GM12891 (cell line): ENCODE results near the gene ADD1.

Experiments
- DNase-seq: peaks from one replicate; pipeline ENCODE4 v3.0.0; 2011; ENCODE audit warnings: low spot score; ENCODE audit not compliant: insufficient read length
- FAIRE-seq: peaks from 2 replicates; lab custom pipeline; 2011; peaks lifted over from hg19 to GRCh38; lab: Jason Lieb, UNC
- PAX5 ChIP-seq: IDR thresholded peaks from 2 replicates; pipeline ENCODE4 v1.6.1; 2011; ENCODE audit warnings: low read length, moderate library complexity, mild to moderate bottlenecking; ENCODE audit not compliant: insufficient read depth, severe bottlenecking
- POLR2A ChIP-seq: IDR thresholded peaks from 2 replicates; pipeline ENCODE4 v1.6.1; 2011; ENCODE audit warnings: low read depth, low read length, control low read depth
- POLR2AphosphoS5 ChIP-seq: IDR thresholded peaks from 2 replicates; pipeline ENCODE4 v1.6.1; 2011; ENCODE audit warnings: low read depth, low read length, control low read depth
- POU2F2 ChIP-seq: IDR thresholded peaks from 2 replicates; pipeline ENCODE4 v1.6.1; 2011; ENCODE audit warnings: low read depth, mild to moderate bottlenecking, control low read depth, low read length, moderate library complexity
- SPI1 ChIP-seq: IDR thresholded peaks from 2 replicates; pipeline ENCODE4 v1.6.1; 2011; ENCODE audit warnings: low read depth, low read length, control low read depth
- TAF1 ChIP-seq: IDR thresholded peaks from 2 replicates; pipeline ENCODE4 v1.6.1; 2011; ENCODE audit warnings: low read depth, low read length, control low read depth

Gene ADD1

DNA sequence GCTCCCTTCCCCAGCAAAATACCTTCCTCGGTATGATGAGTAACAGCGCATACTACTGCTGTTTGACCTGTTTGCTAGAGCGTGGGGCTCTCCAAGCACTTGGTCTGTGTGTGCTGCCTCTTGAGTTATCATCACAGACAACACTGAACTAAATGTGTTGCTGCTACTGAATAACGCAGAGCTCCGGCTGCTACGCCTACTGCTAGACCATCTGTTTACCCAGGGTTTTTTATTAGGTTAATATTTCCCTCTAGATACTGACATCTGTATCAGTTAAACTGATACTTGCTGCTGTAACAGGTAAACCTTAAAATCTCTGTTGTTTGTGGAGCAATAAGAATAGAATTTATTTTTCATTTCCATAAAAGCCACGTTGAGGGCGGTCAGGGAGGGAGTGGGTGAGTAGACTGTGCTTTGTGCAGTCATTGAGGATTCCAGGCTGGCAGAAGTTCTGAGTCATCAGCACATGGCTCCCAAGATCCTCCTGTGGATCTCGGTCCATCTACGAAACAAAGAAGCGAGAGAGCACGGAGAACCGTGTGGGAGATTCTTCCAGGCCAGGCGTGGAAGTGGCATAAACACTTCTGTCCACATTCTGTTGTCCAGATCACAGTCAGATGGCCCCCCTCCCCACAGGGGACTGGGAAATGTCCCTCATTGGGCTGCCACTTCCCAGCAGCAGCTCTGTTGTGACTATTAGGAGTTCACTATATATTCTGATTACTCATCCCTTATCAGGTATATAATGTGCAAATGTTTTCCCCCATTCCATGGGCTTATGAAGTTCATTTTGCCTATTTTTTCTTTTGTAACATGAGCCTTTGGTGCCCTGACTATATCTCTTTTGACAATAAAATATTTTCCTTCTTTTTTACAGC is 133.8 kb downstream of the ADD1 start:
- FAIRE-seq = no peak
- DNase-seq = no peak
- TF ChIP-seq TAF1 (no peak), POLR2A (no peak), POU2F2 (no peak), SPI1 (no peak), PAX5 (no peak), POLR2AphosphoS5 (no peak)
